ENCODE data around the gene YY2. TPM values are rescaled to one million over a fixed set of nuclear protein-coding genes. Genes with fewer than 3 reads are reported as not detected.
A peak's percentile ranks its signal among the peaks of the same experiment; 100 is the strongest.

Gene YY2
- total and polyA plus RNA-seq, 9 of the 15 experiments (the other 6 are each of a cell fraction or from before 2014, with no cell fraction given) = 0.77 to 2.2 (median 1.1) TPM

DNA sequence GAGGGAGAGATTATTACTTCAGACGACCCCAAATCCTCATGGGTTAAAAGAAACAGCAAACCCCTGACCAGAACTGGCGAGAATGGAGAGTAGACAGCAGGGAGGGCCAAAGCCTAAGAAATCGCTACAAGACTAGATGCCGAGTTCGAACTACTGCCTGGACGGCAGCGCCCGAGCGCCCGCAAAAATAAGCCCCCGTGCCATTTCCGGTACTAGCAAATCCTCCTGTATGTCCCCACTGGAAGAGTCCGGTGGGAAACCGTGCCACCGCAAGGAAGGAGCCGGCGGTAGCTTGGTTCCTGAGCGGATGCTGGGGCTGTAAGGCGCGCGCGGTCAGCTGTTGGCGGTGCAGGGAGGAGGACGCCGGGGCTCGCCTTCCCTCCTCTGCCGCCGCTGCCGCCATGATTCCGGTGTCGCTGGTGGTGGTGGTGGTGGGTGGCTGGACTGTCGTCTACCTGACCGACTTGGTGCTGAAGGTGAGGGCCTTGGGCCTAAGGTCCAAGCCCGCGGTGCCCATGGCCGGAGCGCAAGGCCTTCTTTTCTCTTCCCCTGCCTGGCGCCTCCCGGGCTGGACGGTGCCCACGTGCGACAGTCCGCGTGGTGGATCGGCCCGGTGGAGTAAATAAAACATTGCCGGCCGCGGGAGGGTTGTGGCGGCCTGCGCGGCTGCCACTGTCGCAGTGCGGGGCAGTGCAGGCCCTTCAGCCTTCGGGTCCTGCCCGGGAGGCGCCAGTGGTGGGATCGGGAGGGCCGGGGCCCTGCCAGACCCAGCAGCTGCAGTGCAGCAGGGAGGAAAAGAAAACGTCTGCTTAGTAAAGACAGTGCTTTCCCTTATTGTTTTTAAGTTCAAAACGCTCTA lies 16.2 kb upstream of the YY2 start, which contains the start of gene MBTPS2 (continued):
- TF ChIP-seq, protein P1, sequence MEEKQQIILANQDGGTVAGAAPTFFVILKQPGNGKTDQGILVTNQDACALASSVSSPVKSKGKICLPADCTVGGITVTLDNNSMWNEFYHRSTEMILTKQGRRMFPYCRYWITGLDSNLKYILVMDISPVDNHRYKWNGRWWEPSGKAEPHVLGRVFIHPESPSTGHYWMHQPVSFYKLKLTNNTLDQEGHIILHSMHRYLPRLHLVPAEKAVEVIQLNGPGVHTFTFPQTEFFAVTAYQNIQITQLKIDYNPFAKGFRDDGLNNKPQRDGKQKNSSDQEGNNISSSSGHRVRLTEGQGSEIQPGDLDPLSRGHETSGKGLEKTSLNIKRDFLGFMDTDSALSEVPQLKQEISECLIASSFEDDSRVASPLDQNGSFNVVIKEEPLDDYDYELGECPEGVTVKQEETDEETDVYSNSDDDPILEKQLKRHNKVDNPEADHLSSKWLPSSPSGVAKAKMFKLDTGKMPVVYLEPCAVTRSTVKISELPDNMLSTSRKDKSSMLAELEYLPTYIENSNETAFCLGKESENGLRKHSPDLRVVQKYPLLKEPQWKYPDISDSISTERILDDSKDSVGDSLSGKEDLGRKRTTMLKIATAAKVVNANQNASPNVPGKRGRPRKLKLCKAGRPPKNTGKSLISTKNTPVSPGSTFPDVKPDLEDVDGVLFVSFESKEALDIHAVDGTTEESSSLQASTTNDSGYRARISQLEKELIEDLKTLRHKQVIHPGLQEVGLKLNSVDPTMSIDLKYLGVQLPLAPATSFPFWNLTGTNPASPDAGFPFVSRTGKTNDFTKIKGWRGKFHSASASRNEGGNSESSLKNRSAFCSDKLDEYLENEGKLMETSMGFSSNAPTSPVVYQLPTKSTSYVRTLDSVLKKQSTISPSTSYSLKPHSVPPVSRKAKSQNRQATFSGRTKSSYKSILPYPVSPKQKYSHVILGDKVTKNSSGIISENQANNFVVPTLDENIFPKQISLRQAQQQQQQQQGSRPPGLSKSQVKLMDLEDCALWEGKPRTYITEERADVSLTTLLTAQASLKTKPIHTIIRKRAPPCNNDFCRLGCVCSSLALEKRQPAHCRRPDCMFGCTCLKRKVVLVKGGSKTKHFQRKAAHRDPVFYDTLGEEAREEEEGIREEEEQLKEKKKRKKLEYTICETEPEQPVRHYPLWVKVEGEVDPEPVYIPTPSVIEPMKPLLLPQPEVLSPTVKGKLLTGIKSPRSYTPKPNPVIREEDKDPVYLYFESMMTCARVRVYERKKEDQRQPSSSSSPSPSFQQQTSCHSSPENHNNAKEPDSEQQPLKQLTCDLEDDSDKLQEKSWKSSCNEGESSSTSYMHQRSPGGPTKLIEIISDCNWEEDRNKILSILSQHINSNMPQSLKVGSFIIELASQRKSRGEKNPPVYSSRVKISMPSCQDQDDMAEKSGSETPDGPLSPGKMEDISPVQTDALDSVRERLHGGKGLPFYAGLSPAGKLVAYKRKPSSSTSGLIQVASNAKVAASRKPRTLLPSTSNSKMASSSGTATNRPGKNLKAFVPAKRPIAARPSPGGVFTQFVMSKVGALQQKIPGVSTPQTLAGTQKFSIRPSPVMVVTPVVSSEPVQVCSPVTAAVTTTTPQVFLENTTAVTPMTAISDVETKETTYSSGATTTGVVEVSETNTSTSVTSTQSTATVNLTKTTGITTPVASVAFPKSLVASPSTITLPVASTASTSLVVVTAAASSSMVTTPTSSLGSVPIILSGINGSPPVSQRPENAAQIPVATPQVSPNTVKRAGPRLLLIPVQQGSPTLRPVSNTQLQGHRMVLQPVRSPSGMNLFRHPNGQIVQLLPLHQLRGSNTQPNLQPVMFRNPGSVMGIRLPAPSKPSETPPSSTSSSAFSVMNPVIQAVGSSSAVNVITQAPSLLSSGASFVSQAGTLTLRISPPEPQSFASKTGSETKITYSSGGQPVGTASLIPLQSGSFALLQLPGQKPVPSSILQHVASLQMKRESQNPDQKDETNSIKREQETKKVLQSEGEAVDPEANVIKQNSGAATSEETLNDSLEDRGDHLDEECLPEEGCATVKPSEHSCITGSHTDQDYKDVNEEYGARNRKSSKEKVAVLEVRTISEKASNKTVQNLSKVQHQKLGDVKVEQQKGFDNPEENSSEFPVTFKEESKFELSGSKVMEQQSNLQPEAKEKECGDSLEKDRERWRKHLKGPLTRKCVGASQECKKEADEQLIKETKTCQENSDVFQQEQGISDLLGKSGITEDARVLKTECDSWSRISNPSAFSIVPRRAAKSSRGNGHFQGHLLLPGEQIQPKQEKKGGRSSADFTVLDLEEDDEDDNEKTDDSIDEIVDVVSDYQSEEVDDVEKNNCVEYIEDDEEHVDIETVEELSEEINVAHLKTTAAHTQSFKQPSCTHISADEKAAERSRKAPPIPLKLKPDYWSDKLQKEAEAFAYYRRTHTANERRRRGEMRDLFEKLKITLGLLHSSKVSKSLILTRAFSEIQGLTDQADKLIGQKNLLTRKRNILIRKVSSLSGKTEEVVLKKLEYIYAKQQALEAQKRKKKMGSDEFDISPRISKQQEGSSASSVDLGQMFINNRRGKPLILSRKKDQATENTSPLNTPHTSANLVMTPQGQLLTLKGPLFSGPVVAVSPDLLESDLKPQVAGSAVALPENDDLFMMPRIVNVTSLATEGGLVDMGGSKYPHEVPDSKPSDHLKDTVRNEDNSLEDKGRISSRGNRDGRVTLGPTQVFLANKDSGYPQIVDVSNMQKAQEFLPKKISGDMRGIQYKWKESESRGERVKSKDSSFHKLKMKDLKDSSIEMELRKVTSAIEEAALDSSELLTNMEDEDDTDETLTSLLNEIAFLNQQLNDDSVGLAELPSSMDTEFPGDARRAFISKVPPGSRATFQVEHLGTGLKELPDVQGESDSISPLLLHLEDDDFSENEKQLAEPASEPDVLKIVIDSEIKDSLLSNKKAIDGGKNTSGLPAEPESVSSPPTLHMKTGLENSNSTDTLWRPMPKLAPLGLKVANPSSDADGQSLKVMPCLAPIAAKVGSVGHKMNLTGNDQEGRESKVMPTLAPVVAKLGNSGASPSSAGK (IDR thresholded peaks at IDR 0.05) = peak; percentile 11; the same call in 1 of the 2 replicates
- TF ChIP-seq CCAR2 (IDR thresholded peaks at IDR 0.05; ENCODE audit: low read depth, low read length) (no peak), GABPA (tag; conservative IDR thresholded peaks at IDR 0.05; ENCODE audit: low read depth) (peak; percentile 99), NR2C1 (IDR thresholded peaks at IDR 0.05) (peak; percentile 36; the same call in 1 of the 2 replicates), NR2C1 (tag; IDR thresholded peaks at IDR 0.05) (peak; percentile 52; the same call in 1 of the 2 replicates), ZNF764 (CRISPR knock-in tag; IDR thresholded peaks at IDR 0.05; ENCODE audit: low read depth) (0 out of 2 replicates have a peak, but pooled peaks have one; percentile 37), SAFB (IDR thresholded peaks at IDR 0.05; ENCODE audit: borderline replicate concordance, low read depth, low read length) (no peak), NR2C2 (CRISPR knock-in tag; IDR thresholded peaks at IDR 0.05) (0 out of 2 replicates have a peak, but pooled peaks have one; percentile 46), NR2C2 (tag; IDR thresholded peaks at IDR 0.05) (peak; percentile 46; the same call in 1 of the 2 replicates), HCFC1 (IDR thresholded peaks at IDR 0.05; ENCODE audit: low read depth, low read length) (peak; percentile 83), ZZZ3 (IDR thresholded peaks at IDR 0.05) (0 out of 2 replicates have a peak, but pooled peaks have one; percentile 59)
- TF ChIP-seq, protein P2, sequence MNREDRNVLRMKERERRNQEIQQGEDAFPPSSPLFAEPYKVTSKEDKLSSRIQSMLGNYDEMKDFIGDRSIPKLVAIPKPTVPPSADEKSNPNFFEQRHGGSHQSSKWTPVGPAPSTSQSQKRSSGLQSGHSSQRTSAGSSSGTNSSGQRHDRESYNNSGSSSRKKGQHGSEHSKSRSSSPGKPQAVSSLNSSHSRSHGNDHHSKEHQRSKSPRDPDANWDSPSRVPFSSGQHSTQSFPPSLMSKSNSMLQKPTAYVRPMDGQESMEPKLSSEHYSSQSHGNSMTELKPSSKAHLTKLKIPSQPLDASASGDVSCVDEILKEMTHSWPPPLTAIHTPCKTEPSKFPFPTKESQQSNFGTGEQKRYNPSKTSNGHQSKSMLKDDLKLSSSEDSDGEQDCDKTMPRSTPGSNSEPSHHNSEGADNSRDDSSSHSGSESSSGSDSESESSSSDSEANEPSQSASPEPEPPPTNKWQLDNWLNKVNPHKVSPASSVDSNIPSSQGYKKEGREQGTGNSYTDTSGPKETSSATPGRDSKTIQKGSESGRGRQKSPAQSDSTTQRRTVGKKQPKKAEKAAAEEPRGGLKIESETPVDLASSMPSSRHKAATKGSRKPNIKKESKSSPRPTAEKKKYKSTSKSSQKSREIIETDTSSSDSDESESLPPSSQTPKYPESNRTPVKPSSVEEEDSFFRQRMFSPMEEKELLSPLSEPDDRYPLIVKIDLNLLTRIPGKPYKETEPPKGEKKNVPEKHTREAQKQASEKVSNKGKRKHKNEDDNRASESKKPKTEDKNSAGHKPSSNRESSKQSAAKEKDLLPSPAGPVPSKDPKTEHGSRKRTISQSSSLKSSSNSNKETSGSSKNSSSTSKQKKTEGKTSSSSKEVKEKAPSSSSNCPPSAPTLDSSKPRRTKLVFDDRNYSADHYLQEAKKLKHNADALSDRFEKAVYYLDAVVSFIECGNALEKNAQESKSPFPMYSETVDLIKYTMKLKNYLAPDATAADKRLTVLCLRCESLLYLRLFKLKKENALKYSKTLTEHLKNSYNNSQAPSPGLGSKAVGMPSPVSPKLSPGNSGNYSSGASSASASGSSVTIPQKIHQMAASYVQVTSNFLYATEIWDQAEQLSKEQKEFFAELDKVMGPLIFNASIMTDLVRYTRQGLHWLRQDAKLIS (CRISPR knock-in tag; IDR thresholded peaks at IDR 0.05) = peak; percentile 63; the same call in 1 of the 2 replicates

All from K562 (cell line).